Measurements from ENCODE around the gene CCDC106.

DNA sequence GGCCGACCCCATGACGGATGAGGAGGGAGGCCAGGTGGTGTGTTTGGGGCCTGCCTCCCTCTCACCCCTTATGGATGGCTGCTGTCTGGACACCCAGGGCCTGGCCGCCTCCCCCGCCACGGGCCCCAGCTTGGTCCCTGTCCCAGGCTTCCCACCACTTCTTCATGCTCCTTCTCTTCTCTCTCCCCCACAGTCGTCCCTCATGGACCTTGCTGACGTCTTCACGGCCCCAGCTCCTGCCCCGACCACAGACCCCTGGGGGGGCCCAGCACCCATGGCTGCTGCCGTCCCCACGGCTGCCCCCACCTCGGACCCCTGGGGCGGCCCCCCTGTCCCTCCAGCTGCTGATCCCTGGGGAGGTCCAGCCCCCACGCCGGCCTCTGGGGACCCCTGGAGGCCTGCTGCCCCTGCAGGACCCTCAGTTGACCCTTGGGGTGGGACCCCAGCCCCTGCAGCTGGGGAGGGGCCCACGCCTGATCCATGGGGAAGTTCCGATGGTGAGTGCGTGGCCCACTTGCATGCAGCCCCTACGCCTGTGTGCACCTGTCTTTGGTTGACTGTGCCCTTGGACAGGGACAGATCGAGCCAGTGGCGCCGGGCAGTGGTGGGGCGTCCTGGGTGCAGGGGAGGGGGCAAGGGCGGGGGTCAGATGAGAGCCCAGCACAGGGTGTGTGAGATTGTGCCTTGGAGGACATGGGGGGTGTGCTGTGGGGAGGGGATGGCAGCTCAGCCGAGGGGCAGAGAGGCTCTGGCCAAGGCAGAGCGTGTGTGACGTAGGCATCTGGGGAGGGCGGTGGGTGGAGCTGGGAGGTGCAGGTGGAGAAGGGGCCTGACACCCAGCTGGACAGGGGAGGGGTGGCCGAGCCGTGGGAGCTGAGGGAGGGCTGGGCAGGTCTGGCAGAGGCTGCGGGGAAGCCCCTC lies 43.8 kb downstream of the CCDC106 start:
- TF ChIP-seq, protein P1, sequence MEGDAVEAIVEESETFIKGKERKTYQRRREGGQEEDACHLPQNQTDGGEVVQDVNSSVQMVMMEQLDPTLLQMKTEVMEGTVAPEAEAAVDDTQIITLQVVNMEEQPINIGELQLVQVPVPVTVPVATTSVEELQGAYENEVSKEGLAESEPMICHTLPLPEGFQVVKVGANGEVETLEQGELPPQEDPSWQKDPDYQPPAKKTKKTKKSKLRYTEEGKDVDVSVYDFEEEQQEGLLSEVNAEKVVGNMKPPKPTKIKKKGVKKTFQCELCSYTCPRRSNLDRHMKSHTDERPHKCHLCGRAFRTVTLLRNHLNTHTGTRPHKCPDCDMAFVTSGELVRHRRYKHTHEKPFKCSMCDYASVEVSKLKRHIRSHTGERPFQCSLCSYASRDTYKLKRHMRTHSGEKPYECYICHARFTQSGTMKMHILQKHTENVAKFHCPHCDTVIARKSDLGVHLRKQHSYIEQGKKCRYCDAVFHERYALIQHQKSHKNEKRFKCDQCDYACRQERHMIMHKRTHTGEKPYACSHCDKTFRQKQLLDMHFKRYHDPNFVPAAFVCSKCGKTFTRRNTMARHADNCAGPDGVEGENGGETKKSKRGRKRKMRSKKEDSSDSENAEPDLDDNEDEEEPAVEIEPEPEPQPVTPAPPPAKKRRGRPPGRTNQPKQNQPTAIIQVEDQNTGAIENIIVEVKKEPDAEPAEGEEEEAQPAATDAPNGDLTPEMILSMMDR (conservative IDR thresholded peaks at IDR 0.05): no peak
- no peak for TF ChIP-seq ZFX (IDR thresholded peaks at IDR 0.05)

Measured in C4-2B (cell line).